HepG2 (cell line): Measurements from ENCODE around the gene MN1. TPM values are rescaled to one million over a fixed set of nuclear protein-coding genes. Genes with fewer than 3 reads are reported as not detected.

Experiments
- ATAC-seq: fragments of 200-7000 bp; cut with Tn5 transposase; 3 replicates; pipeline ENCODE4 v1.9.1; 2020; ENCODE audit warnings: mild to moderate bottlenecking, moderate library complexity
- BruUV-seq: library from RNA; stranded (reverse); fragments of 400-500 nt; replicated peaks from 2 replicates; lab custom pipeline; 2021; lab: Mats Ljungman, UMichigan
- CTCF ChIA-PET: fragments of 300-600 bp; formaldehyde crosslinking; extraction: SDS; loops from one replicate; lab custom pipeline; 2021; ENCODE audit warnings: low total read pairs, inconsistent platforms, low intra/inter-chr PET ratio; lab: Yijun Ruan, JAX
- POLR2A ChIA-PET: fragments of 350-600 bp; sonication (Branson Sonifier 250); formaldehyde crosslinking; loops from one replicate; lab custom pipeline; 2020; ENCODE audit warnings: antibody characterized with exemption, inconsistent platforms; lab: Yijun Ruan, JAX
- DNase-seq: peaks from one replicate; pipeline ENCODE4 v3.0.0-alpha.2; 2015; ENCODE audit warnings: low spot score
- FAIRE-seq: peaks from 3 replicates; lab custom pipeline; 2011; peaks lifted over from hg19 to GRCh38; lab: Jason Lieb, UNC
- H2AFZ ChIP-seq: one replicate; pipeline ENCODE4 v1.6.1; 2011; ENCODE audit warnings: low read length, inconsistent platforms
- H3K27ac ChIP-seq: fragments of 300-600 bp; 3 replicates; pipeline ENCODE4 v1.8.0; 2011; ENCODE audit warnings: mixed run types, mild to moderate bottlenecking, mixed read lengths, low read length, inconsistent platforms; ENCODE audit not compliant: insufficient read depth; ENCODE audit errors: extremely low read length
- H3K27me3 ChIP-seq, 2 experiments: fragments of 200-600 bp in 1 of 2; 2 replicates in 1 of 2; 3 replicates in 1 of 2; pipeline versions ENCODE4 v1.6.0 to v1.8.0; 2011; ENCODE audit warnings: low read length in 2 of 2, mild to moderate bottlenecking in 2 of 2, moderate library complexity in 2 of 2, inconsistent platforms in 1 of 2; ENCODE audit not compliant: insufficient read depth in 2 of 2, control insufficient read depth in 1 of 2
- H3K36me3 ChIP-seq, 2 experiments: fragments of 200-600 bp in 1 of 2; replicated peaks in 1 of 2; 2 replicates in 1 of 2; 3 replicates in 1 of 2; pipeline versions ENCODE4 v1.5.1 to v1.8.0; 2011; ENCODE audit warnings: low read length in 2 of 2, inconsistent platforms in 1 of 2; ENCODE audit not compliant: insufficient read depth in 2 of 2, control insufficient read depth in 1 of 2
- H3K4me1 ChIP-seq: 2 replicates; pipeline ENCODE4 v1.5.1; 2012; ENCODE audit warnings: low read length, inconsistent platforms; ENCODE audit not compliant: insufficient read depth
- H3K4me2 ChIP-seq: 2 replicates; pipeline ENCODE4 v1.6.0; 2011; ENCODE audit warnings: low read depth, low read length, inconsistent platforms
- H3K4me3 ChIP-seq, 3 experiments: fragments of 200-600 bp in 1 of 3; sonication (generic), shearing (Covaris generic) in 1 of 3; replicated peaks in 1 of 3; 2 replicates each; pipeline ENCODE4 v1.5.1; 2011 to 2016; ENCODE audit warnings: low read length in 3 of 3, inconsistent platforms in 2 of 3, low read depth in 2 of 3, mild to moderate bottlenecking in 2 of 3, control low read depth in 1 of 3, mixed read lengths in 1 of 3; ENCODE audit not compliant: insufficient read depth in 1 of 3
- H3K79me2 ChIP-seq: one replicate; pipeline ENCODE4 v1.6.1; 2011; ENCODE audit warnings: low read length, inconsistent platforms; ENCODE audit not compliant: insufficient read depth
- H3K9ac ChIP-seq: 2 replicates; pipeline ENCODE4 v1.6.0; 2011; ENCODE audit warnings: mild to moderate bottlenecking, low read depth, low read length, inconsistent platforms; ENCODE audit not compliant: insufficient read depth
- H3K9me3 ChIP-seq: 2 replicates; pipeline ENCODE4 v1.5.1; 2012; ENCODE audit warnings: mild to moderate bottlenecking, low read length
- H4K20me1 ChIP-seq: 2 replicates; pipeline ENCODE4 v1.6.0; 2011; ENCODE audit warnings: inconsistent platforms, mild to moderate bottlenecking, low read length, moderate library complexity; ENCODE audit not compliant: insufficient read depth
- ARID3A ChIP-seq: IDR thresholded peaks from 2 replicates; pipeline ENCODE4 v1.6.1; 2012; ENCODE audit warnings: low read depth, low read length, improper control_type of control experiment
- KLF9 ChIP-seq: IDR thresholded peaks from 2 replicates; pipeline ENCODE4 v1.6.1; 2016; ENCODE audit warnings: low read depth
- MAFF ChIP-seq: IDR thresholded peaks from 2 replicates; pipeline ENCODE4 v1.6.1; 2011; ENCODE audit warnings: low read depth, low read length, improper control_type of control experiment
- MAFK ChIP-seq, 2 experiments: IDR thresholded peaks in 1 of 2; conservative IDR thresholded peaks in 1 of 2; 2 replicates each; pipeline ENCODE4 v1.6.1; 2011; ENCODE audit warnings: improper control_type of control experiment in 2 of 2, low read length in 2 of 2
- TRAFD1 ChIP-seq: sonication (generic); formaldehyde crosslinking; IDR thresholded peaks from 2 replicates; pipeline ENCODE4 v1.5.1; 2020; ENCODE audit warnings: missing genetic modification reagents, mild to moderate bottlenecking, borderline replicate concordance
- WGBS: methylation state at CpG from one replicate; pipeline ENCODE4 v1.1.6; 2017; ENCODE audit warnings: low lambda C conversion rate; 5-methylcytosine and 5-hydroxymethylcytosine counted together
- in situ Hi-C: cut with HindIII; loops from 2 replicates; pipeline ENCODE4 v1.10.0; 2017; ENCODE audit warnings: low pct_unique_long_range_greater_than_20kb; ENCODE audit not compliant: extremely low pct_ligation_motif_present
- intact Hi-C: fragments of 100-400 bp; cut with micrococcal nuclease; formaldehyde crosslinking; loops from one replicate; pipeline ENCODE4 v1.10.0; 2022; ENCODE audit not compliant: unreplicated experiment
- polyA plus RNA-seq, 8 experiments: library from polyadenylated mRNA; depleted of rRNA in 3 of 8; stranded (reverse) in 7 of 8; unstranded in 1 of 8; fragments of >200 nt; fragmentation: Illumina TruSeq in 4 of 8; extraction: Trizol in 4 of 8; gene quantifications; 2 replicates each; pipeline versions ENCODE4 v1.2.1 to v1.2.3, GENCODE V29; 2011 to 2016; ENCODE audit warnings: low read depth in 4 of 8, missing spikeins in 1 of 8, mixed read lengths in 1 of 8; ENCODE audit not compliant: insufficient read depth in 1 of 8
- total RNA-seq, 5 experiments: library from RNA; depleted of rRNA; stranded (reverse); fragments of >200 nt; fragmentation: Illumina TruSeq; extraction: Trizol; gene quantifications; 2 replicates each; pipeline ENCODE4 v1.2.3, GENCODE V29; 2016; ENCODE audit warnings: low read depth in 1 of 5

MN1 gene
- total and polyA plus RNA-seq, 2 of the 13 experiments (the other 11 are each of a cell fraction or from before 2014, with no cell fraction given), result 0.01 TPM; not detected in 1

DNA sequence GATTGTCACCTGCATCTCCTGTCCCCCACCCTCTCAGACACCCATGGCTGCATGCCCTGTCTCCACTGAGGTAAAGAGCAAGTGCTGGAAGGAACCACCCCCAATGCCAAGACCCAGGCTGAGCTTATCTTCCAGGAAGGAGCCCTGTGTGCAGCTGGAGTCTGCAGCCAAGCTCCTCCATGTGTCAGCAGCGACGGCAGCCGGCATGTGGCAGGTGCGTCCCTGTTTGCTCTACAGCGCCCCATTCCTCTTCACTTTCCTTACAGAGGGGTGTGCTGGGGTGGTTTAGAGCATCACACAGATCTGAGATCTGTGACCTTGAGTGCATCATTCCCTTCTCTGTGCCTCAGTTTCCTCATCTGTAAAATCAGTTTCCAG is 7.7 kb upstream of the MN1 start (continued):
- TF ChIP-seq ARID3A (no peak), KLF9 (no peak)
- TF ChIP-seq, all 625 proteins: peak for 1

- H3K9ac ChIP-seq, result no peak overlapping the region
- intact Hi-C loops, result no loop called here
- no peak overlapping the region for H3K4me3 ChIP-seq
- H4K20me1 ChIP-seq, result peaks cover 4% of the 10 kb centered on the region; the same call in 1 of the 2 replicates
- BruUV-seq, result no TSS peak
- DNase-seq (no peak), ATAC-seq (no peak), FAIRE-seq (no peak)
- 39% methylated on average over 18 of the region's 18 CpGs for WGBS
- TF ChIP-seq MAFK (conservative IDR thresholded peaks at IDR 0.05 in 1 of 2, IDR thresholded peaks at IDR 0.05 in 1 of 2; ENCODE audit: low read length in 2 of 2) (peak; percentile 69 to 84), TRAFD1 (CRISPR knock-in tag) (no peak), MAFF (peak; percentile 74)
- POLR2A ChIA-PET, result no interaction called here
- H3K27ac ChIP-seq, result no peak overlapping the region
- H3K79me2 ChIP-seq, result no peaks in the 10 kb centered on the region
- no peak overlapping the region for H2AFZ ChIP-seq
- CTCF ChIA-PET, result no interaction called here
- in situ Hi-C loops, result loop anchor here (25.0 kb wide), 1 partner anchor 1046 kb away; no protein-coding TSS in a partner anchor
- H3K36me3 ChIP-seq, result no peaks in the 10 kb centered on the region
- peaks cover 16% of the 10 kb centered on the region for H3K4me1 ChIP-seq
- H3K9me3 ChIP-seq, result no peaks in the 10 kb centered on the region
- peaks cover 3 to 77% of the 10 kb centered on the region in 2 experiments for H3K27me3 ChIP-seq
- H3K4me2 ChIP-seq, result no peak overlapping the region
Measured at GRCh38 chr22:27808451-27809225, 7.1 kb upstream of the MN1 start.
